ENCODE results near the gene PRKX. TPM values are rescaled to one million over a fixed set of nuclear protein-coding genes. Genes with fewer than 3 reads are reported as not detected.

PRKX gene
- total and polyA plus RNA-seq, 2 of the 13 experiments (the other 11 are each of a cell fraction or from before 2014, with no cell fraction given): 0.01 to 0.15 TPM

- no peaks in the 10 kb centered on the region for H3K36me3 ChIP-seq (replicated peaks in 1 of 2; ENCODE audit: control insufficient read depth in 1 of 2, insufficient read depth in 2 of 2, low read length in 2 of 2)
- in situ Hi-C loops (cut with HindIII; ENCODE audit: extremely low pct_ligation_motif_present, low pct_unique_long_range_greater_than_20kb): loop anchor here (25.0 kb wide), 1 partner anchor 159 kb away; no protein-coding TSS in a partner anchor
- ChIA-PET POLR2A (no interaction called here), CTCF (ENCODE audit: low intra/inter-chr PET ratio, low total read pairs) (no interaction called here)
- no peak overlapping the region for H3K9ac ChIP-seq (ENCODE audit: insufficient read depth, low read depth, low read length)
- H4K20me1 ChIP-seq (ENCODE audit: insufficient read depth, low read length): no peaks in the 10 kb centered on the region
- no peak overlapping the region for H3K4me2 ChIP-seq (ENCODE audit: low read depth, low read length)
- BruUV-seq (replicated peaks): no TSS peak
- 69% methylated on average over 4 of the region's 13 CpGs for WGBS (ENCODE audit: low lambda C conversion rate)
- H3K9me3 ChIP-seq (ENCODE audit: low read length): no peaks in the 10 kb centered on the region
- H3K27ac ChIP-seq (ENCODE audit: extremely low read length, insufficient read depth, low read length): no peak overlapping the region
- no peak overlapping the region for H3K4me3 ChIP-seq (replicated peaks in 1 of 3; ENCODE audit: insufficient read depth in 1 of 3, low read depth in 2 of 3, low read length in 3 of 3)
- DNase-seq (ENCODE audit: low spot score): no peak
- no peaks in the 10 kb centered on the region for H3K79me2 ChIP-seq (ENCODE audit: insufficient read depth, low read length)
- TF ChIP-seq ZNF709 (CRISPR knock-in tag; IDR thresholded peaks at IDR 0.05): no peak
- no peak for TF ChIP-seq FOXA1 (IDR thresholded peaks at IDR 0.05)
- TF ChIP-seq FOXA1 (CRISPR knock-in tag; IDR thresholded peaks at IDR 0.05): no peak
- TF ChIP-seq THYN1 (CRISPR knock-in tag; IDR thresholded peaks at IDR 0.05; ENCODE audit: borderline replicate concordance, low read depth): no peak
- no peak for TF ChIP-seq ZNF777 (CRISPR knock-in tag; IDR thresholded peaks at IDR 0.05)
- no peak for TF ChIP-seq THAP8 (CRISPR knock-in tag; IDR thresholded peaks at IDR 0.05; ENCODE audit: borderline replicate concordance)
- TF ChIP-seq MBD4 (IDR thresholded peaks at IDR 0.05; ENCODE audit: borderline replicate concordance, low read length): no peak
- TF ChIP-seq GLMP (CRISPR knock-in tag; IDR thresholded peaks at IDR 0.05; ENCODE audit: borderline replicate concordance): no peak
- no peak for TF ChIP-seq ZFAT (CRISPR knock-in tag; conservative IDR thresholded peaks at IDR 0.05)
- no peak for TF ChIP-seq ZBTB43 (CRISPR knock-in tag; conservative IDR thresholded peaks at IDR 0.05)
- TF ChIP-seq KMT2B (CRISPR knock-in tag; IDR thresholded peaks at IDR 0.05): no peak
- no peak for TF ChIP-seq RBAK (CRISPR knock-in tag; IDR thresholded peaks at IDR 0.05)
- no peak for TF ChIP-seq ZNF784 (CRISPR knock-in tag; IDR thresholded peaks at IDR 0.05; ENCODE audit: borderline replicate concordance)
- TF ChIP-seq ERF (CRISPR knock-in tag; IDR thresholded peaks at IDR 0.05): no peak
- no peak for TF ChIP-seq ADNP (CRISPR knock-in tag; IDR thresholded peaks at IDR 0.05)
- ATAC-seq: no peak
- FAIRE-seq: no peak
- no peaks in the 10 kb centered on the region for H3K4me1 ChIP-seq (ENCODE audit: insufficient read depth, low read length)
- H2AFZ ChIP-seq (ENCODE audit: low read length): no peak overlapping the region
- no peaks in the 10 kb centered on the region for H3K27me3 ChIP-seq (ENCODE audit: control insufficient read depth in 1 of 2, insufficient read depth in 2 of 2, low read length in 2 of 2)
- intact Hi-C loops (cut with micrococcal nuclease; ENCODE audit: unreplicated experiment): no loop called here
These were observed 60.3 kb downstream of the PRKX start for GRCh38 chrX:3653111-3653510.
